SU-DHL-6 (cell line): ENCODE results near the gene CAMK2N2.

Experiments
- EZH2phosphoT487 ChIP-seq: fragments of 200-600 bp; sonication (generic), shearing (Covaris generic); conservative IDR thresholded peaks from 2 replicates; pipeline ENCODE4 v1.6.1; 2018; ENCODE audit warnings: mild to moderate bottlenecking, antibody characterized with exemption, low read length, moderate library complexity, mixed read lengths
- TF ChIP-seq, protein P1 (sequence below): fragments of 200-600 bp; sonication (generic); IDR thresholded peaks from one replicate; pipeline ENCODE4 v1.5.1; 2017; ENCODE audit warnings: antibody characterized with exemption, mild to moderate bottlenecking, low read length, moderate library complexity; ENCODE audit not compliant: insufficient read depth, poor library complexity, severe bottlenecking

DNA sequence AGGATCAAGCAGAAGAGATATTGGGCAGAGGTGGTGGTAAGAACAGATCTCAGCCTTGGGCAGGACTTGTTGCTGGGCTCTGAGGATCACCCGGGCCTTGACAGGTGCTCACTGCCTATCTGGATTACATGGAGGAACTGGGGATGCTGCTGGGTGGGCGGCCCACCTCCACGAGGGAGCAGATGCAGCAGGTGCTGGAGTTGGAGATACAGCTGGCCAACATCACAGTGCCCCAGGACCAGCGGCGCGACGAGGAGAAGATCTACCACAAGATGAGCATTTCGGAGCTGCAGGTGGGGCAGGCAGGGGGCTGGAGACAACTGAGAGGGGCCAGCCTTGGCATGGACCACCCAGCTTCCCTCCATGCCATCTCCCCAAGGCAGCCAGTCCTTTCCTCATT lies 22.3 kb upstream of the CAMK2N2 start:
- TF ChIP-seq EZH2phosphoT487: no peak
- TF ChIP-seq, protein P1, sequence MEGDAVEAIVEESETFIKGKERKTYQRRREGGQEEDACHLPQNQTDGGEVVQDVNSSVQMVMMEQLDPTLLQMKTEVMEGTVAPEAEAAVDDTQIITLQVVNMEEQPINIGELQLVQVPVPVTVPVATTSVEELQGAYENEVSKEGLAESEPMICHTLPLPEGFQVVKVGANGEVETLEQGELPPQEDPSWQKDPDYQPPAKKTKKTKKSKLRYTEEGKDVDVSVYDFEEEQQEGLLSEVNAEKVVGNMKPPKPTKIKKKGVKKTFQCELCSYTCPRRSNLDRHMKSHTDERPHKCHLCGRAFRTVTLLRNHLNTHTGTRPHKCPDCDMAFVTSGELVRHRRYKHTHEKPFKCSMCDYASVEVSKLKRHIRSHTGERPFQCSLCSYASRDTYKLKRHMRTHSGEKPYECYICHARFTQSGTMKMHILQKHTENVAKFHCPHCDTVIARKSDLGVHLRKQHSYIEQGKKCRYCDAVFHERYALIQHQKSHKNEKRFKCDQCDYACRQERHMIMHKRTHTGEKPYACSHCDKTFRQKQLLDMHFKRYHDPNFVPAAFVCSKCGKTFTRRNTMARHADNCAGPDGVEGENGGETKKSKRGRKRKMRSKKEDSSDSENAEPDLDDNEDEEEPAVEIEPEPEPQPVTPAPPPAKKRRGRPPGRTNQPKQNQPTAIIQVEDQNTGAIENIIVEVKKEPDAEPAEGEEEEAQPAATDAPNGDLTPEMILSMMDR: no peak
